Pons (tissue), 1 donor: ENCODE results near the gene EDARADD.
"Not testable (repeated sequence)": the region's sequence is repeated elsewhere in the genome, so short reads cannot be mapped to it uniquely, and the experiment has no call there.

Experiments used
- DNase-seq: peaks from one replicate; pipeline ENCODE4 v3.0.0-alpha.2; 2016; ENCODE audit warnings: low spot score

EDARADD gene

DNA sequence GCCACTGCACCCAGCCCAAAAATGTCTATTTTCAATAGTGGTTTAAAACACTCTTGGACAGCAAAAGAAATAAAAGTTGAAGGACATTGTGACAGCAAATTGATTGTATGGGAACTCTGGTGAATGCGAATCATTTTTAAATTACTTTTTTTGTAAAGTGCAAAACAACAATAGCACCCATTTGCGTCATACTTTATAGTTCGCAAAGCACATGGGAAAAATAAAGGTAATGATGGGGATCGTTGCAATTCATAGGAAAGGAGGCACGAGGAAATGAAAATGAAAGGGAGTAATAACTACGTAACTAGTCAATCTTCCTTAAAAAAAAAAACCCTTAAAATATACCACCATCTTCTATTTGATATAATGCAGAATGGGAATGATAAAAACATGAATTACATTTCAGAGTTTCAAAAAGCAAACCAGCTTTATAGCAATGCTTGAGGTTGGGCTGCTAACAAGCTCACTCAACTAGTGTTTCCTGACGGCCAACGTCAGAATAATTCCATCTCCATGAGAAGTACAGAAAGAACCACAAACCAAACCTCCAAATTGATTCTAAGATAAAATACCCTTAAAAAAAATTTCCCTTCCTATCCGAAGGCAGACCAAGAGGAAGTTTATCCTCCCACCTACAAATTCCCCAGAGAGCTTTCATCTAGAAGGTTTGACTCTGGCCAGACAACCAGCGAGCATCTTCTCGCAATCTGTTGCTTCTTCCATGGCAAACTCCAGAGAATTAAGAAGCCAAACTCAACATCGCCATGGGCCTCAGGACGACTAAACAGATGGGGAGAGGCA lies at the start of gene EDARADD:
TSS of gene EDARADD (plus strand) at position 606 of the 801 bp plus-strand sequence. CDS start at position 765, 159 bp downstream.
- no peak for DNase-seq

DNA sequence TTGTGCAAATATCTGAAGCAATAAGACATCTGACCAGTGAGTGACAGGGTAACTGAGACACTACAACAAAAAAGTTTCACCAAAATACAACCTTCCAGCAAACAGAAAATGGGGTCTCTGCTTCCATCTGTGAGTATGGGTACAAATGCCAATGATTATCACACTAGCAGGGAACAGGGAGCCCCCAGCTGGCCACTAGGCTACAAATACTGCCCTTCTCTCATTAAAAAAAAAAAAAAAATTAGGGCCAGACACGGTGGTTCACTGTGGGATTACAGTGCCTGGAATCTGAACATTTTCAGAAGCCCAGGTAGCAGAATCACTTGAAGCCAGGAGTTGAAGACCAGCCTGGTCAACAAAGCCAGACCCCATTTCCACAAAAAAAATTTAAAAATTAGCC lies 48.4 kb upstream of the EDARADD start:
- DNase-seq, result peak; percentile 2

DNA sequence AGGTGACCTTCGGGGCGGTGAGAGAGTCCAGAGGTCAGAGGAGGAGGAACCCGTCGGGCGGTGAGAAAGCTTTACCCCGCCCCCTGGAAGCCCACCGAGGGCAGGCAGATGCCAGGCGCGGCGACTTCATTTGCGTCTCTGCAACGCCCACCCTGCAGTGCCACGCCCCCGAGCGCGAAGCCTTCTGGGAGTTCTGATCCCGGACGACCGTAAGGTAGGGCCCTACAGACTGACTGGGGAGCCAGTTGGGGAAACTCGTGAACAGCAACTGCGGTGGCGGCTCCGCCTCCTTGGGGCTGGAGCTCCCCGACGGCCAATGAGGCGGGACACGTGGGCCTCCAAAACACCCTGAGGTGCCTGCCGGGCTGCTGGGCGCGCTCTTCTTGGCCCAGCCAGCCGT lies 46.0 kb upstream of the EDARADD start:
- no peak for DNase-seq

DNA sequence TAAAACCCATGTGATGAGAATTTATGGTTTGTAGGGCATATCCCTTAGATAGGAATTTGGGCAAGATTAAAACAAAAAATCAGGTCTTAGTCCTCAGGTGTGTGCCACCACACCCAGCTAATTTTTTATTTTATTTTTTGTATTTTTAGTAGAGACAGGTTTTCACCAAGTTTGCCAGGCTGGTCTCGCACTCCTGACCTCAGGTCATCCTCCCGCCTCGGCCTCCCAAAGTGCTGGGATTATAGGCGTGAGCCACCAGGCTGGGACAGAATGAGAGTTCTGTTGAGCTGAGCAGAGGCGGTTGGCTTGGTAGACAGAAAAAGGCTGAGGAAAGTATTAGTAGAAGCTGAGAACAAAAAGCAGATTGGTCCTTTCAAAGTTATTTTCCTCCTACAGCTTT lies 43.8 kb upstream of the EDARADD start:
- no peak for DNase-seq

DNA sequence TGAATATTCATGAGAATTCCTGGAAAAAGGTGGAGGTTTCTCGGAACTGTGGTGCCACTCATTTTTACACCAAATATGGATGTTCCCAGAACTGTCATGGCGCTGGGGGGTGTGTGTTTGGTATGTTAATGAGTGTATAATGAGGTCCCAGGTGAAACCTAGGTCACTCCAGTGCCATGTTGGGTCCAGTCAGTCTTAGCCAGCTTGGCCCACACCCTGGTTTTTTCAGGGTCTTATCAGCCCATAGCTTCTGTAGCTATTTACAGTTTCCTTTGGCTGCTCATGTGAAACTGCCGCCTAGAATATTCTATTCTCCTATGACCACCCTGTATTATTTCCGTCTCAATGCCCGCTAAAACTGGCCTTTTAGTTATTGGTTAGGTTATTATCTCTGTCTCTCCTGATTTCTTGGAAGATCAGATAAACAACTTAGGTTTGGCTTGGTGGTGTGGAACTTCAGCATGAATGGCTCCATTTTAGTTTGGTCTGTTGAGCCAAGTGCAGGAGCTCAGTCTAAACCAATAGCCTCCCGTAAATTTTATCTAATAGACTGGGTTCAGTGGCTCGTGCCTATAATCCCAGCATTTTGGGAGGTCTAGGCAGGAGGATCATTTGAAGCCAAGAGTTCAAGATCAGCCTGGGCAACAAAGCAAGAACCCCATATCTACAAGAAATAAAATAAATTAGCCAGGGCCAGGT lies 42.1 kb upstream of the EDARADD start:
- no peak for DNase-seq

DNA sequence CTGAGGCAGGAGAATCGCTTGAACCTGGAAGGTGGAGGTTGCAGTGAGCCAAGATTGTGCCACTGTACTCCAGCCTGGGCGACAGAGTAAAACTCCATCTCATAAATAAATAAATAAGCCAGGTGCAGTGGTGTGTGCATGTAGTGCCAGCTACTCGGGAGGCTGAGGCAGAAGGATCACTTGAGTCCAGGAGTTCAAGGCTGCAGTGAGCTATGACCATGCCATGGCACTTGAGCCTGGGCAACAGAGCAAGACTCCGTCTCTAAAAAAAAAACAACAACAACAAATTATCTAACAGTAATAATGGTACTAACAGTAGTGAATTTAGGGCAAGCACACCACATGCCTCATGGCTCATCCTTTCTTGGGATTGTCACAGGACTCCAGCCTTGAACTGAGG lies 41.3 kb upstream of the EDARADD start:
- not testable (repeated sequence) for DNase-seq

DNA sequence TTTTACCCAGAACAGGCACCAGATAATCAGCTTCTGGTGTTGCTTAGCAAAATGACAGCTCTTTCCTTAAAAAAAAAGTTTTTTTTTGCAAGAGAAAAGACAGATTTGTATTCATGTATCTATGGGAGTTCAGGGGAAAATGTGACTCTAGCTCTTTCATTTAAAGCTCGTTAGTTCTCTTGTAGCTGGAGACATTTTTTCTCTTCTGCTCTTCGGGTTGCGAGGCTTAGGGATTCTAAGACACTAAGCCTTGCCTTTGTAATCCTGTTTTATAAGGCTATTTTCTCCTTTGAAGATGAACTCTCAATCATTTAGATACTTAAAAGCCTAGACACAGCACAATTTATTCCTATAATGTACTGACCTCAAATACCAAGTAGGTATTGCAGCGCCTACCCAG lies 40.3 kb upstream of the EDARADD start:
- DNase-seq, result no peak

DNA sequence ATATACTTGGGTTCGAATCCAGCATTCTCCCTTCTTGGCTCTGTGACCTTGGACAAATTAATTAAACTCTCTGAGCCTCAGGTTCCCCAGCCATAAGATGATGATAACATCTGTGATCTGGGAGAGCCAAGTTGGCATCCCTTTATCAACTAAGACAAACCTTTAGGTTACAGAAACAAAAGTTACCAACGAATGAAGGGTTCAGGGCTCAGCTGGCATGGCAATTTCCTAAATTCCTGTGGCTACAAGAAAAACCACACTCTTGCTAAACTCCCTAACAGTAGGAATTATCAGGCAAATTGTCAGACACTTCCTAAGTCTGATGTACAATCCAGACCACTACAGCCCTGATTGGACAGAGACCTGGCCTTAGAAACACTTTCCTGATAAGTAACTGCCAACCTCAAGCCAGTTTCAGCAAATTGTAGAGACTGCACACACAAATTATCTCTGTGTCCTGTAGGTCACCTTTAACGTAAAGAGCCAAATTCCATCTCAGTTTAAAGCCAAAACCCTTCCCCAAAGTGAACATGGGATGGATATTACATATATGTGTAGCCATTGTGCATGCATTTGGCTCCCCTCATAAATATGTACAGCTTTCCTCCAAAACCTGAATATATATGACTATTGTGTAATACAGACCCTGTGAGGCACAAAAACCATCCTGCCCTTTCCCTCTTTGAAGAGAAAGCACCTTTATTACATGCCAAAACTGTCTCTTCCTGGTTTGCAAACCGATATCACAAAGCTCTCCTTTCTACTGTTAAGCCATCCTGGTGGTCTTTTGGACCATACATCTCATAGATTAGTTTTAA lies 39.5 kb upstream of the EDARADD start:
- DNase-seq, result no peak

DNA sequence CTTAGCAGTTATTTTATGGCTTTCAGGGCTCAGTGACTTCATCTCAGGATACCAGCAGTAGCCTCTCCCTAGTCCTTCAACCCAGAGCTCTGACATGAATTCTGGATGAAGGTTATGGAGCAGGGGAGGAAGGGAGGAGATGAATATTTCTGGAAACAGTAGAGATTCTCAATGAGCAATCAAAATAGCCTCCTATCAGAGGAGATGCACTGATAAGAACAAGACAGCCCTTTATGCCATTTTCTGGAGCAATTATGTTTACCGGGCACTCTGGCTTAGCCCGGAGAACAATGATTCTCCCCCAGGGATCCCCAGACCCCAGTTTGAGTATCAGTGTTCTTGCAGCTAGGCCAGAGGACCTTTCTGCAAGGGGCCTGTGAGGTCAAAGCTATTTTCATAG lies 37.9 kb upstream of the EDARADD start:
- DNase-seq, result no peak

DNA sequence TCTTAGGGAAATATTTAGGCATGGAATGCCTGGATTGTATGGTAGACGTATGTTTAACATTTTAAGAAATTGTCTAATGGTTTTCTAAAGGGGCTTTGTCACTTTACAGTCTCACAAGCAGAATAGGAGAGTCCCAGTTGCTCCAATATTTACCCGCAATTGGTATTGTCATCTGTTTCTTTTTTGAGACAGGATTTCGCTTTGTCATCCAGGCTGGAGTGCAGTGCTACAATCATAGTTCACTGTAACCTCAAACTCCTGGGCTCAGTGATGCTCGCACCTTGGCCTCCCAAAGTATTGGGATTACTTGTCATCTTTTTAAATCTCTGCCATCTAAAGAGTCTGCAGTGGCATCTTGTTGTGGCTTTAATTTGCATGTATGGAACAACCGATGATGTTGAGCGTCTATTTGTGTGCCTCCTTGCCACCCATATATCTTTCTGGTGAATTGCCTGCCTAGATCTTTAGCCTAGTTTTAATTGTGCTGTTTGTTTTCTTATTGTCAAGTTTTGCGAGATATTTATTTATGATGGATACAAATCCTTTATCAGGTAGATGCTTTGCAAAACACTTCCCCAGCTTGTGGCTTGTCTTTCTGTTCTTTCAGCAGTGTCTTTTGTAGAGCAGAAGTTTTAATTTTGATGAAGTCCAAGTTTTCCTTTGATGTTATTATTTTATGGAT lies 32.0 kb upstream of the EDARADD start:
- DNase-seq, result no peak

DNA sequence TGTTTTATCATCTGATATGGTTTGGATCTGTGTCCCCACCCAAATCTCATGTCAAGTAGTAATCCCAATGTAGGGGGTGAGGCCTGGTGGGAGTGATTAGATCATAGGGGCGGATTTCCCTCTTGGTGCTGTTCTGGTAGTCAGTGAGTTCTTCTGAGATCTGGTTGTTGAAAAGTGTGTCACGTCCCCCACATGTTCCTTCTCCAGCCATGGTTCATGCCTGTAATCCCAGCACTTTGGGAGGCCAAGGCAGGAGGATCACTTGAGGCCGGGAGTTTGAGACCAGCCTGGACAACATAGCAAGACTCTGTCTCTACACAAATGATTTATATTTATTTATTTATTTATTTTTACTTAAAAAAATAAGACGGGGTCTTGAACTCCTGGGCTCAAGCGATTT lies 30.8 kb upstream of the EDARADD start:
- DNase-seq, result no peak

DNA sequence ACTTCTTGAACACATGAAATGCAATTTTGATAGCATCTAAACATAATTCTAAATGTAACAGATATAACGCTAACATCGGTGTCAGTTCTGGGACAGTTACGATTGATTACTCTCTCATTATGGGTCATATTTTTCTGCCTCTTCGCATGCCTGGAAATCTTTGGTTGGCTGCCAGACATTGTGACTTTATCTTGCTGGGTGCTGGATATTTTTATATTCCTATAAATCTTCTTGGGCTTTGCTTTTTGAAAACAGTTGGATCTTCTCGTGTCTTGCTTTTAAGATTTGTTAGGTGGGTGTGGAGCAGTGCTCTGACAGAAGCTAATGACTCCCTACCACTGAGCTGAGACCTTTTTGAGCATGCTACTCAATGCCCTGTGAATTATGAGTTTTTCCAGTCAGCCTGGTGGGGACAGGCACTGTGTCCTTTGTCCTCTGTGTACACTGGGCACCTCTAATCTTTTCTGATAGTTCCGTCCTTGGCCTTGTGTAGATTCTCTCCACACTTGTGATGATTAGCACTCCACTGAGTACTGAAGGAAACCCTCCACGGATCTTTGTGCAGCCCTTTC lies 28.0 kb upstream of the EDARADD start:
- DNase-seq, result no peak

DNA sequence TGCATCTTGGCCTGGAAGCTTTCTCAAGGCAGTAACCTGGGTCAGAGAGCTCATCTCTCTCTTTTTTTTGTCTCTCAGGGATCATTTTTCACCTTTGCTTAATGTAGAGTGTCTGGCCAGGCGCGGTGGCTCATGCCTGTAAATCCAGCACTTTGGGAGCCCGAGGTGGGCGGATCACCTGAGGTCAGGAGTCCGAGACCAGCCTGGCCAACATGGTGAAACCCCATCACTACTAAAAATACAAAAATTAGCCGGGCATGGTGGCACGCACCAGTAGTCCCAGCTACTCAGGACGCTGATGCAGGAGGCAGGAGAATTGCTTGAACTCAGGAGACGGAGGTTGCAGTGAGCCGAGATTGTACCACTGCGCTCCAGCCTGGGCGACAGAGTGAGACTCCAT lies 27.4 kb upstream of the EDARADD start:
- not testable (repeated sequence) for DNase-seq

DNA sequence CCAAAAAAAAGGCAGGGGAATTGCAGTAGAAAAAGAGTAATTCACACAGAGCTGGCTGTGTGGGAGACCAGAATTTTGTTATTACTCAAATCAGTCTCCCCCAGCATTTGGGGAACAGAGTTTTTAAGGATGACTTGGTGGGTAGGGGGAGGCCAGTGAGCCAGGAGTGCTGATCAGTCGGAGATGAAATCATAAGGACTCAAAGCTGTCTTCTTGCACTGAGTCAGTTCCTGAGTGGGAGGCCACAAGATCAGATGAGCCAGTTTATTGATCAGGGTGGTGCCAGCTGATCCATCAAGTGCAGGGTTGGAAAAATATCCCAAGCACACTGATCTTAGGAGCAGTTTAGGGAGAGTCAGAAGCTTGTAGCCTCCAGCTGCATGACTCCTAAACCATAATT lies 23.7 kb upstream of the EDARADD start:
- DNase-seq, result no peak

DNA sequence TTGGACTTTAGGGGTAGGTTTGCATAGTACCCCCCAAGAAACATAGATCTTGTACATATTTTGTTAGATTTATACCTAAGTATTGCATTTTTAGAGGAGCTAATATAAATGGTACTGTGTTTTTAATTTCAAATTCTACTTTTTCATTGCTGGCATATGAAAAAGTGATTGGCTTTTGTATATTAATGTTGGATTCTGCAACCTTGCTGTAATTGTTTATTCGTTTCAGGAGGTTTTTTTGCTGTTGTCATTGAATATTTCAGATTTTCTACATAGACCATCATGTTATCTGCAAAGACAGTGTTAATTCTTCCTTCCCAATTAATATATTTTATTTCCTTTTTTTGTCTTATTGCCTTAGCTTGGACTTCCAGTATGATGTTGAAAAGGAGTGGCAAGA lies 23.0 kb upstream of the EDARADD start:
- DNase-seq, result no peak

DNA sequence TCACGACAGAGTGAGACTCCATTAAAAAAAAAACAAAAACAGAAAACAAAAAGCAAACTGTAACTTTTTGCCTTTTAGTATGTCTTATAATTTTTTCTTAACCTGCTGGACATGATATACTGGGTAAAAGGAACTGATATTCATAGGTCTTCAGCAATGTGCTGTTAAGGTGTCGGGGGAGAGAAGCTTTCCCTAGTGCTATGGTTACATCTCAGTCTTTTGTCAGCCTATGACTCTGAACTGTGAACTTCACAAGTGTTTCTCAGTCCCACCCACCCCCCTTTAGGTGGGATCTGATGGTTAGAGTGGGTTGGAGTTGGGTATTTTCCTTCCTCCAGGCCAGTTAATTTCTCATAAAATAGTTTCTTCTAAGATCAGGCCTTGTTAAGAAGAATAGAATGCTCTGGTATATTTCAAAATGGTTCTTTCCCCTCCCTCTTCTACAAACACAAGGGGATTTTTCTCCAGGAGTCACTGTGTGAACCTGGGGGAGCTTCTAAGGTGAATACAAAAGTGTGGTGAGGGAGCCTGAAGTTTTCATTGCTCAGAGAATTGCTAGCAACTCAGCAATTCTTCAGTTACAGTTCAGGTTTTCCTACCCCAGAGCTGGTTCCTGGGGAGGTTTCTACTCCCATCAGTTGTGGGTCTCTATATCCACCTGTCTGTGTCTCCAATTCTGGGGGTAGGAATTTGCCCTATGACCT lies 16.1 kb upstream of the EDARADD start:
- DNase-seq, result no peak

DNA sequence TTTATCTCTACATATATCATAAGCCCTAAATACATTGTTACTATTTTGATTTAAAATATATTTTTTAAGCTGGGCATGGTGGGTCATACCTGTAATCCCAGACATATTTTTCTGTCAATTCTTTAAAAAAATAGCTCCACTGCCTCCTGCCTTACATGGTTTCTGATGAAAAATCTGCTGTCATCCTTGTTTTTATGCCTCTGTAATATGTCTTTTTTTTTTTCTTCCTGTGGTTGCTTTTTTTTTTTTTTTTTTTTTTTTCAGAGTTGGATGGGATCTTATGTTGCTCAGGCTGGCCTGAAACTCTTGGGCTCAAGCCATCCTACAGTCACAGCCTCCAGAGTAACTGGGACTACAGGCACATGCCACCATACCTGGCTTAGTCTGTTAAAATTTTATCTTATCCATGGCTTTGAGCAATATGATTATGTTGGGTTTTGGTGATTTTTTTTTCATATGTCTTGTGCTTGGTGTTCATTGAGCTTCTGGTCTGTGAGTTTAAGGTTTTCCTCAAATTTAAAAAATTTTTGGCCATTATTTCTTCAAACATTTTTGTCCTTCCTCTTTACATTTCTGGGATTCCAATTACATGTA lies 12.4 kb upstream of the EDARADD start:
- no peak for DNase-seq

DNA sequence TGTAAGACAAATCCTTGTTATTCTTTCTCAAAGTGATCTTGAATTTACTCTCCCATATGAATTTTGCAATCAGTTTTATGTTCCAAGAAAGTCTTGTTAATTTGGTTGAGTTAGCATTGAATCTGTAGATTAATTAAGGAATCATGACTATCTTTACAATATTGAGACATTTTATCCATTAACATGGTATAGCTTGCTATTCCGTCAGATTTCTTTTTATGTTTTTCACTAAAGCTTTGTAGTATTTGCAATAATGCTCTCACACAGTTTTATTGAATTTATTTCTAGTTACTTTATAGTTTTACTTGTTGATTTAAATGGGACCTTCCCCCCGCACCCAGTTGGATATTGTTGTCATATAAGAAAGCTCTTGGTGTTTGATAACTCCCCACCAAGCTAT lies 5.8 kb upstream of the EDARADD start:
- no peak for DNase-seq

DNA sequence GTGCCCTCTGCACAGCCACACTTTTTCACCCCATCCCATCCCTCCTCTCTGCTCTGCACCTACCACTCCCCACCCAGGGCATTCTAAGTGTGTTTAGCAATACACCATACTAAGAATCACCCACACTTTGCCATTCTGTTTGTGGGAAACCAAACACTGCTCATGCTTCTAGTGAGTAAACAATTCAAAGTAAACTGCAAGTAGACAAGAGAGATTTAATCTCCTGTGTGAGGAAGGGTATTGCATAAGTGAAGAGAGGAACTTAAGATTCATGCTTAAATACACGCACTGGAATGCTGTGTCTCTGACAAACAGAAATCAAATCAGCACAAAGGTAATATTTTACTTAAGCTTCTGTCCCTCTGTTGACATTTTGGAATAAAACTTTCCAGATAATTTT lies 4.8 kb upstream of the EDARADD start:
- no peak for DNase-seq

DNA sequence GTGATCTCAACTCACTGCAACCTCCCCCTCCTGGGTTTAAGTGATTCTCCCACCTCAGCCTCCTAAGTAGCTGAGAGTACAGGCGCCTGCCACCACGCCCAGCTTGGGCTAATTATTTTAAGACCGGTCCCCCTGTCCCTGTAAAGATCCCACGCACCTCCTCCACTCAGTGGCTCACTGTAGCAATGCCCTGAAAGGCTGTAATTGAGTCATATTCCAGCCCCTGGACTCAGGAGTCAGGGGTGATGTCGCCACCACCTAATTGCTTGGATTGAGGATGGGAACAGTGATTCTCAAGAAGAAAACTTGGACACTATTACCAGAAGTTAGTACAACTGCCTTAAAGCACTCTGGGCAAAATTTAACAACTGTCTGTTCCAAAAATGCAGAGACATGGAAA lies 3.1 kb upstream of the EDARADD start:
- no peak for DNase-seq

DNA sequence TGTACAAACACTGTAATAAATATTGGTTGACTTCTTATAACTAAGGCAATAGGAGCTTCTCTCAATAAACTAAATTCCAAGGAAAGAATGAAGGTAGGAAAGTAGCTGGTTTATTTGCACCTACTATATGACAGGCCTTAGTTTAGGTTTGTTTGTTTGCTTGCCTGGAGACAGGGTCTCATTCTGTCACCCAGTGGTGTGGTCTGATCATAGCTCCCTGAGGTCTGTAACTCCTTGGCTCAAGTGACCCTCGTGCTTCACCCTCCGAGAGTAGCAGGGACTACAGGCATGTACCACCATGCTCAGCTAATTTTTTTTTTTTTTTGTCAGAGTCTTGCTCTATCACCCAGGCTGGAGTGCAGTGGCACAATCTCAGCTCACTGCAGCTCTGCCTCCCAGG lies 1.9 kb upstream of the EDARADD start:
- no peak for DNase-seq
